GM23338 (cell line): Measurements from ENCODE around the gene PARVA. TPM values are rescaled to one million over a fixed set of nuclear protein-coding genes. Genes with fewer than 3 reads are reported as not detected.

Experiments used
- ATAC-seq: fragments of 200-7000 bp; cut with Tn5 transposase; 3 replicates; pipeline ENCODE4 v1.9.1; 2020
- DNase-seq: peaks from one replicate; pipeline ENCODE4 v3.0.0-alpha.2; 2015; ENCODE audit warnings: low spot score
- H2AFZ ChIP-seq: fragments of 200-600 bp; sonication (generic); 2 replicates; pipeline ENCODE4 v1.8.0; 2016; ENCODE audit warnings: antibody characterized with exemption, mild to moderate bottlenecking, moderate library complexity
- H3F3A ChIP-seq: fragments of 200-600 bp; sonication (generic); replicated peaks from 2 replicates; pipeline ENCODE4 v1.8.0; 2017; ENCODE audit warnings: antibody characterized with exemption, mixed run types, low read depth
- H3K27ac ChIP-seq: fragments of 200-600 bp; sonication (generic); 2 replicates; pipeline ENCODE4 v1.6.1; 2016; ENCODE audit warnings: low read depth
- H3K27me3 ChIP-seq: fragments of 200-600 bp; sonication (generic); 2 replicates; pipeline ENCODE4 v1.8.0; 2016; ENCODE audit warnings: mild to moderate bottlenecking, mixed run types, moderate library complexity; ENCODE audit not compliant: insufficient read depth
- H3K36me3 ChIP-seq: fragments of 200-600 bp; sonication (generic); 2 replicates; pipeline ENCODE4 v1.8.0; 2016; ENCODE audit warnings: mild to moderate bottlenecking; ENCODE audit not compliant: insufficient read depth
- H3K4me1 ChIP-seq: fragments of 200-600 bp; sonication (generic); 2 replicates; pipeline ENCODE4 v1.8.0; 2016; ENCODE audit warnings: mild to moderate bottlenecking, moderate library complexity; ENCODE audit not compliant: insufficient read depth
- H3K4me2 ChIP-seq: fragments of 200-600 bp; sonication (generic); 2 replicates; pipeline ENCODE4 v1.7.1; 2017; ENCODE audit warnings: mixed run types
- H3K4me3 ChIP-seq: fragments of 200-600 bp; sonication (generic); 2 replicates; pipeline ENCODE4 v1.6.1; 2016; ENCODE audit warnings: mixed run types
- H3K79me2 ChIP-seq: fragments of 200-600 bp; sonication (generic); replicated peaks from 2 replicates; pipeline ENCODE4 v1.8.0; 2017; ENCODE audit warnings: mild to moderate bottlenecking; ENCODE audit not compliant: insufficient read depth
- H3K9me2 ChIP-seq: fragments of 200-600 bp; sonication (generic); 2 replicates; pipeline ENCODE4 v1.8.0; 2017; ENCODE audit not compliant: insufficient read depth
- H4K20me1 ChIP-seq: fragments of 200-600 bp; sonication (generic); replicated peaks from 2 replicates; pipeline ENCODE4 v1.8.0; 2017; ENCODE audit warnings: mild to moderate bottlenecking; ENCODE audit not compliant: insufficient read depth
- H3K27ac Mint-ChIP-seq: 2 replicates; pipeline ENCODE4 v1.8.0; 2020; ENCODE audit warnings: inconsistent platforms, mild to moderate bottlenecking, moderate library complexity, mixed read lengths
- H3K27me3 Mint-ChIP-seq: 3 replicates; pipeline ENCODE4 v1.8.0; 2022; ENCODE audit warnings: low read depth, mild to moderate bottlenecking, moderate library complexity, mixed read lengths, inconsistent platforms; ENCODE audit not compliant: insufficient read depth, poor library complexity
- H3K36me3 Mint-ChIP-seq: 3 replicates; pipeline ENCODE4 v1.8.0; 2021; ENCODE audit warnings: low read depth, mild to moderate bottlenecking, inconsistent platforms, moderate library complexity, mixed read lengths
- H3K4me1 Mint-ChIP-seq: 3 replicates; pipeline ENCODE4 v1.8.0; 2020; ENCODE audit warnings: mild to moderate bottlenecking, inconsistent platforms, mixed read lengths
- H3K4me3 Mint-ChIP-seq: 3 replicates; pipeline ENCODE4 v1.8.0; 2021; ENCODE audit warnings: moderate library complexity, mild to moderate bottlenecking, inconsistent platforms, mixed read lengths
- H3K9me3 Mint-ChIP-seq: 3 replicates; pipeline ENCODE4 v1.8.0; 2020; ENCODE audit warnings: moderate library complexity, mild to moderate bottlenecking, inconsistent platforms, mixed read lengths
- EZH2phosphoT487 ChIP-seq: fragments of 200-600 bp; sonication (generic); IDR thresholded peaks from one replicate; pipeline ENCODE4 v1.8.1; 2018; ENCODE audit warnings: antibody characterized with exemption; ENCODE audit not compliant: unreplicated experiment
- POLR2AphosphoS5 ChIP-seq: IDR thresholded peaks from 2 replicates; pipeline ENCODE4 v1.6.1; 2016; ENCODE audit warnings: antibody characterized with exemption, low read depth
- STAT1 ChIP-seq: IDR thresholded peaks from one replicate; pipeline ENCODE4 v1.6.1; 2016; ENCODE audit warnings: antibody characterized with exemption; ENCODE audit not compliant: unreplicated experiment
- ZNF114 ChIP-seq: fragments of 250-450 bp; sonication (Bioruptor Pico); IDR thresholded peaks from 2 replicates; pipeline ENCODE4 v1.5.0; 2020; ENCODE audit warnings: mild to moderate bottlenecking, moderate library complexity
- polyA plus RNA-seq: library from polyadenylated mRNA; unstranded; fragments of >200 nt; fragmentation: Nextera tagmentation; extraction: Ambion mirVana; gene quantifications from 2 replicates; pipeline ENCODE4 v1.2.1, GENCODE V29; 2016
- total RNA-seq: library from RNA; depleted of rRNA; stranded (reverse); fragments of >200 nt; shearing (Covaris generic); gene quantifications from 2 replicates; pipeline ENCODE4 v1.2.3, GENCODE V29; 2014
- TF ChIP-seq, protein P1 (sequence below), 2 experiments: fragments of 200-600 bp in 1 of 2; sonication (generic) in 1 of 2; conservative IDR thresholded peaks; 2 replicates each; pipeline versions ENCODE4 v1.5.1 to v1.6.1; 2016 to 2017; ENCODE audit warnings: antibody characterized with exemption in 2 of 2, low read depth in 2 of 2, mild to moderate bottlenecking in 2 of 2, moderate library complexity in 1 of 2
- TF ChIP-seq, protein P2 (sequence below): fragments of 250-450 bp; sonication (Bioruptor Pico); IDR thresholded peaks from 2 replicates; pipeline ENCODE4 v1.5.0; 2020; ENCODE audit warnings: mild to moderate bottlenecking, moderate library complexity

PARVA gene
- total and polyA plus RNA-seq, 2 experiments from 2014 or later, result 5.8 to 6.9 TPM

DNA sequence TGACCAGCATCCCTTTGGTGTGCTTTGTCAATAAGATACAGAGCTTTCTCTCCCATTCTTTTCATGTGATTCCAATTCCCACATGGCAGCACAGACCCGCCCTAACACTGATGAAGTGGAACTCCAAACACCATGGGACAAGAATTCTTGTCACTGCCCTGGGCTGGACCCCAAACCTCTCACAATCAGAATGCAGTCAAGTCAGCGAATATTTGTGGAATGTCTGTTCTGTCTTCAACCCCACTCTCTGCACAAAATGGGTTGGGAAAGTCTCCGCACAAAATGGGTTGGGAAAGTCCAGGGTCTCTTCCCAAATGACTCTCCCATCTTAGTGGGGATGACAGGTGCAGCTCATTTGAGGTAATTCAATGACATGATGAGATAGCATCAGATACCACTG, 157.9 kb downstream of the PARVA start (continued):
- TF ChIP-seq POLR2AphosphoS5 (no peak), EZH2phosphoT487 (no peak), ZNF114 (CRISPR knock-in tag) (no peak), STAT1 (no peak)
- TF ChIP-seq, protein P1, sequence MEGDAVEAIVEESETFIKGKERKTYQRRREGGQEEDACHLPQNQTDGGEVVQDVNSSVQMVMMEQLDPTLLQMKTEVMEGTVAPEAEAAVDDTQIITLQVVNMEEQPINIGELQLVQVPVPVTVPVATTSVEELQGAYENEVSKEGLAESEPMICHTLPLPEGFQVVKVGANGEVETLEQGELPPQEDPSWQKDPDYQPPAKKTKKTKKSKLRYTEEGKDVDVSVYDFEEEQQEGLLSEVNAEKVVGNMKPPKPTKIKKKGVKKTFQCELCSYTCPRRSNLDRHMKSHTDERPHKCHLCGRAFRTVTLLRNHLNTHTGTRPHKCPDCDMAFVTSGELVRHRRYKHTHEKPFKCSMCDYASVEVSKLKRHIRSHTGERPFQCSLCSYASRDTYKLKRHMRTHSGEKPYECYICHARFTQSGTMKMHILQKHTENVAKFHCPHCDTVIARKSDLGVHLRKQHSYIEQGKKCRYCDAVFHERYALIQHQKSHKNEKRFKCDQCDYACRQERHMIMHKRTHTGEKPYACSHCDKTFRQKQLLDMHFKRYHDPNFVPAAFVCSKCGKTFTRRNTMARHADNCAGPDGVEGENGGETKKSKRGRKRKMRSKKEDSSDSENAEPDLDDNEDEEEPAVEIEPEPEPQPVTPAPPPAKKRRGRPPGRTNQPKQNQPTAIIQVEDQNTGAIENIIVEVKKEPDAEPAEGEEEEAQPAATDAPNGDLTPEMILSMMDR (conservative IDR thresholded peaks at IDR 0.05; ENCODE audit: low read depth in 2 of 2), result no peak

DNA sequence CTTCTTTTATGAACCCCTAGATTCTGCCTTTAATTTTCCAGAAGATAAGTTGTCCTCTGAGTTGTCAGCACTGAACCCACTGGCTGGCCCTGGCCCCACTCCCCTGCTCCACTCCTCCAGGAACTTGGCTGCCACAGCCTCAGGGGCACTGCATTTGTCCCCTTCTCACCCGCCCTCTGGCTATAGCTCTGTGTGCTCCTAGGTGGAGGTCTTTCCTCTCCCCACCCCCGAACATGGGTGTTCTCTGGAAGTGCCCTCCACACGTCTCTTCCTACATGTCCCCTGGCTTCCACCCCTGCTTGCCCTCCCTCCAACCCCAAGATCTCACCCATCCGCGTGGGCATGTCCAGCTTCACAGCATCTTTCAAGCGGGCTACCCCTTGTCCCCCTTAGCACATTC, 159.2 kb downstream of the PARVA start:
- H3K4me2 ChIP-seq, result no peak overlapping the region
- H3K36me3 ChIP-seq, result no peaks in the 10 kb centered on the region
- H3K4me3 ChIP-seq, result no peak overlapping the region
- H3K27me3 Mint-ChIP-seq, result peaks cover 6% of the 10 kb centered on the region
- TF ChIP-seq, protein P2, sequence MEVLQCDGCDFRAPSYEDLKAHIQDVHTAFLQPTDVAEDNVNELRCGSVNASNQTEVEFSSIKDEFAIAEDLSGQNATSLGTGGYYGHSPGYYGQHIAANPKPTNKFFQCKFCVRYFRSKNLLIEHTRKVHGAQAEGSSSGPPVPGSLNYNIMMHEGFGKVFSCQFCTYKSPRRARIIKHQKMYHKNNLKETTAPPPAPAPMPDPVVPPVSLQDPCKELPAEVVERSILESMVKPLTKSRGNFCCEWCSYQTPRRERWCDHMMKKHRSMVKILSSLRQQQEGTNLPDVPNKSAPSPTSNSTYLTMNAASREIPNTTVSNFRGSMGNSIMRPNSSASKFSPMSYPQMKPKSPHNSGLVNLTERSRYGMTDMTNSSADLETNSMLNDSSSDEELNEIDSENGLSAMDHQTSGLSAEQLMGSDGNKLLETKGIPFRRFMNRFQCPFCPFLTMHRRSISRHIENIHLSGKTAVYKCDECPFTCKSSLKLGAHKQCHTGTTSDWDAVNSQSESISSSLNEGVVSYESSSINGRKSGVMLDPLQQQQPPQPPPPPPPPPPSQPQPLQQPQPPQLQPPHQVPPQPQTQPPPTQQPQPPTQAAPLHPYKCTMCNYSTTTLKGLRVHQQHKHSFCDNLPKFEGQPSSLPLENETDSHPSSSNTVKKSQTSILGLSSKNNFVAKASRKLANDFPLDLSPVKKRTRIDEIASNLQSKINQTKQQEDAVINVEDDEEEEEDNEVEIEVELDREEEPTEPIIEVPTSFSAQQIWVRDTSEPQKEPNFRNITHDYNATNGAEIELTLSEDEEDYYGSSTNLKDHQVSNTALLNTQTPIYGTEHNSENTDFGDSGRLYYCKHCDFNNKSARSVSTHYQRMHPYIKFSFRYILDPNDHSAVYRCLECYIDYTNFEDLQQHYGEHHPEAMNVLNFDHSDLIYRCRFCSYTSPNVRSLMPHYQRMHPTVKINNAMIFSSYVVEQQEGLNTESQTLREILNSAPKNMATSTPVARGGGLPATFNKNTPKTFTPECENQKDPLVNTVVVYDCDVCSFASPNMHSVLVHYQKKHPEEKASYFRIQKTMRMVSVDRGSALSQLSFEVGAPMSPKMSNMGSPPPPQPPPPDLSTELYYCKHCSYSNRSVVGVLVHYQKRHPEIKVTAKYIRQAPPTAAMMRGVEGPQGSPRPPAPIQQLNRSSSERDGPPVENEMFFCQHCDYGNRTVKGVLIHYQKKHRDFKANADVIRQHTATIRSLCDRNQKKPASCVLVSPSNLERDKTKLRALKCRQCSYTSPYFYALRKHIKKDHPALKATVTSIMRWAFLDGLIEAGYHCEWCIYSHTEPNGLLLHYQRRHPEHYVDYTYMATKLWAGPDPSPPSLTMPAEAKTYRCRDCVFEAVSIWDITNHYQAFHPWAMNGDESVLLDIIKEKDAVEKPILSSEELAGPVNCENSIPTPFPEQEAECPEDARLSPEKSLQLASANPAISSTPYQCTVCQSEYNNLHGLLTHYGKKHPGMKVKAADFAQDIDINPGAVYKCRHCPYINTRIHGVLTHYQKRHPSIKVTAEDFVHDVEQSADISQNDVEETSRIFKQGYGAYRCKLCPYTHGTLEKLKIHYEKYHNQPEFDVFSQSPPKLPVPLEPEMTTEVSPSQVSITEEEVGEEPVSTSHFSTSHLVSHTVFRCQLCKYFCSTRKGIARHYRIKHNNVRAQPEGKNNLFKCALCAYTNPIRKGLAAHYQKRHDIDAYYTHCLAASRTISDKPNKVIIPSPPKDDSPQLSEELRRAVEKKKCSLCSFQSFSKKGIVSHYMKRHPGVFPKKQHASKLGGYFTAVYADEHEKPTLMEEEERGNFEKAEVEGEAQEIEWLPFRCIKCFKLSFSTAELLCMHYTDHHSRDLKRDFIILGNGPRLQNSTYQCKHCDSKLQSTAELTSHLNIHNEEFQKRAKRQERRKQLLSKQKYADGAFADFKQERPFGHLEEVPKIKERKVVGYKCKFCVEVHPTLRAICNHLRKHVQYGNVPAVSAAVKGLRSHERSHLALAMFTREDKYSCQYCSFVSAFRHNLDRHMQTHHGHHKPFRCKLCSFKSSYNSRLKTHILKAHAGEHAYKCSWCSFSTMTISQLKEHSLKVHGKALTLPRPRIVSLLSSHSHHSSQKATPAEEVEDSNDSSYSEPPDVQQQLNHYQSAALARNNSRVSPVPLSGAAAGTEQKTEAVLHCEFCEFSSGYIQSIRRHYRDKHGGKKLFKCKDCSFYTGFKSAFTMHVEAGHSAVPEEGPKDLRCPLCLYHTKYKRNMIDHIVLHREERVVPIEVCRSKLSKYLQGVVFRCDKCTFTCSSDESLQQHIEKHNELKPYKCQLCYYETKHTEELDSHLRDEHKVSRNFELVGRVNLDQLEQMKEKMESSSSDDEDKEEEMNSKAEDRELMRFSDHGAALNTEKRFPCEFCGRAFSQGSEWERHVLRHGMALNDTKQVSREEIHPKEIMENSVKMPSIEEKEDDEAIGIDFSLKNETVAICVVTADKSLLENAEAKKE, result no peak
- TF ChIP-seq STAT1, result no peak
- no peak overlapping the region for H3K27ac Mint-ChIP-seq
- no peaks in the 10 kb centered on the region for H3F3A ChIP-seq
- H3K4me1 ChIP-seq, result no peaks in the 10 kb centered on the region
- no peaks in the 10 kb centered on the region for H4K20me1 ChIP-seq
- H3K9me2 ChIP-seq, result peaks cover 10% of the 10 kb centered on the region; the same call in 1 of the 2 replicates
- H3K27ac ChIP-seq, result no peak overlapping the region
- no peak for ATAC-seq
- DNase-seq, result no peak
- H3K79me2 ChIP-seq, result no peaks in the 10 kb centered on the region
- no peaks in the 10 kb centered on the region for H3K27me3 ChIP-seq
- H3K36me3 Mint-ChIP-seq, result no peaks in the 10 kb centered on the region
- peaks cover 4% of the 10 kb centered on the region for H3K4me1 Mint-ChIP-seq
- no peak overlapping the region for H3K4me3 Mint-ChIP-seq
- H3K9me3 Mint-ChIP-seq, result no peaks in the 10 kb centered on the region
- H2AFZ ChIP-seq, result no peak overlapping the region
